Skeletal muscle tissue (tissue), 4 donors: ENCODE results near the gene TRDN. TPM values are rescaled to one million over a fixed set of nuclear protein-coding genes. Genes with fewer than 3 reads are reported as not detected.

Experiments
- H3K27ac ChIP-seq: one replicate; pipeline ENCODE4 v1.7.0; 2013; ENCODE audit warnings: mild to moderate bottlenecking, low read depth, low read length, inconsistent platforms
- H3K27me3 ChIP-seq, 3 donors: one replicate each; pipeline ENCODE4 v1.7.0; 2013; ENCODE audit warnings: low read length in 3 of 3; ENCODE audit not compliant: control insufficient read depth in 3 of 3, insufficient read depth in 3 of 3
- H3K36me3 ChIP-seq, 3 donors: one replicate each; pipeline ENCODE4 v1.7.0; 2013; ENCODE audit warnings: low read length in 3 of 3; ENCODE audit not compliant: control insufficient read depth in 3 of 3, insufficient read depth in 3 of 3
- H3K4me1 ChIP-seq, 3 donors: one replicate each; pipeline ENCODE4 v1.7.0; 2013; ENCODE audit warnings: low read length in 3 of 3, mild to moderate bottlenecking in 3 of 3; ENCODE audit not compliant: control insufficient read depth in 3 of 3, insufficient read depth in 3 of 3
- H3K4me3 ChIP-seq, 3 donors: one replicate each; pipeline ENCODE4 v1.7.0; 2013; ENCODE audit warnings: low read length in 3 of 3
- H3K9ac ChIP-seq, 3 donors: one replicate each; pipeline ENCODE4 v1.7.0; 2013; ENCODE audit warnings: low read length in 3 of 3, mild to moderate bottlenecking in 3 of 3, moderate library complexity in 2 of 3, low read depth in 1 of 3
- H3K9me3 ChIP-seq, 3 donors: one replicate each; pipeline ENCODE4 v1.7.0; 2013; ENCODE audit warnings: low read length in 3 of 3; ENCODE audit not compliant: control insufficient read depth in 3 of 3
- total RNA-seq: library from RNA; depleted of rRNA; stranded (reverse); fragments of >200 nt; gene quantifications from one replicate; pipeline ENCODE4 v1.2.3, GENCODE V29; 2014
- donor health status: Osteomylitis.

Gene TRDN, protein sequence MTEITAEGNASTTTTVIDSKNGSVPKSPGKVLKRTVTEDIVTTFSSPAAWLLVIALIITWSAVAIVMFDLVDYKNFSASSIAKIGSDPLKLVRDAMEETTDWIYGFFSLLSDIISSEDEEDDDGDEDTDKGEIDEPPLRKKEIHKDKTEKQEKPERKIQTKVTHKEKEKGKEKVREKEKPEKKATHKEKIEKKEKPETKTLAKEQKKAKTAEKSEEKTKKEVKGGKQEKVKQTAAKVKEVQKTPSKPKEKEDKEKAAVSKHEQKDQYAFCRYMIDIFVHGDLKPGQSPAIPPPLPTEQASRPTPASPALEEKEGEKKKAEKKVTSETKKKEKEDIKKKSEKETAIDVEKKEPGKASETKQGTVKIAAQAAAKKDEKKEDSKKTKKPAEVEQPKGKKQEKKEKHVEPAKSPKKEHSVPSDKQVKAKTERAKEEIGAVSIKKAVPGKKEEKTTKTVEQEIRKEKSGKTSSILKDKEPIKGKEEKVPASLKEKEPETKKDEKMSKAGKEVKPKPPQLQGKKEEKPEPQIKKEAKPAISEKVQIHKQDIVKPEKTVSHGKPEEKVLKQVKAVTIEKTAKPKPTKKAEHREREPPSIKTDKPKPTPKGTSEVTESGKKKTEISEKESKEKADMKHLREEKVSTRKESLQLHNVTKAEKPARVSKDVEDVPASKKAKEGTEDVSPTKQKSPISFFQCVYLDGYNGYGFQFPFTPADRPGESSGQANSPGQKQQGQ
- 73.1 TPM for total RNA-seq

DNA sequence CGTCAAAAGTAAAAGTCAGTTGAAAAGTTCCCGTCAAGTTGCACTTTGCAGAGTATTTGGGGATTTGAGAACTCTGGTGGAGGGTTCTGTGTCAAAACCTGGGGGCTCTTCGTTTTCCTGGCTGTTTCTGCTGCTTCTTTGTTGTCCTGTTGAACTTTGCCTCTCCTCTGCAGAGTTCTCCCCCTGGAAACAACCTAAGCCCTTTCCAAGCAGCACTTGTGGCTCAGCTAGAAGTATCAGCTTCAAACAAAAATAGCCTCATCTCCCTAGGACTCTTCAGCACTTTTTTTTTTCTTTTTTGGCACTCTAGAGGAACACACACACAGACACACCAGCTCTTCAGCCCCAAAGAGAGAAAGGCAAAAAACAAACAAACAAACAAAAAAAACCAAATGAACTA, at the start of gene TRDN:
Gene TRDN (minus strand): TSS at position 169 of the 400 bp plus-strand sequence. CDS start 175 bp downstream, outside the sequence.
- peak within 1 kb of the TSS; percentile 85 to 99 (median 96) for H3K9ac ChIP-seq
- H3K36me3 ChIP-seq, result no peaks in the 10 kb centered on the region
- H3K27ac ChIP-seq, result peak within 1 kb of the TSS; percentile 98
- no peaks in the 10 kb centered on the region for H3K9me3 ChIP-seq
- peaks cover 7 to 10% (median 10%) of the 10 kb centered on the region in 3 donors for H3K4me1 ChIP-seq
- H3K27me3 ChIP-seq, result no peaks in the 10 kb centered on the region
- peak within 1 kb of the TSS; percentile 75 to 90 (median 78) for H3K4me3 ChIP-seq

DNA sequence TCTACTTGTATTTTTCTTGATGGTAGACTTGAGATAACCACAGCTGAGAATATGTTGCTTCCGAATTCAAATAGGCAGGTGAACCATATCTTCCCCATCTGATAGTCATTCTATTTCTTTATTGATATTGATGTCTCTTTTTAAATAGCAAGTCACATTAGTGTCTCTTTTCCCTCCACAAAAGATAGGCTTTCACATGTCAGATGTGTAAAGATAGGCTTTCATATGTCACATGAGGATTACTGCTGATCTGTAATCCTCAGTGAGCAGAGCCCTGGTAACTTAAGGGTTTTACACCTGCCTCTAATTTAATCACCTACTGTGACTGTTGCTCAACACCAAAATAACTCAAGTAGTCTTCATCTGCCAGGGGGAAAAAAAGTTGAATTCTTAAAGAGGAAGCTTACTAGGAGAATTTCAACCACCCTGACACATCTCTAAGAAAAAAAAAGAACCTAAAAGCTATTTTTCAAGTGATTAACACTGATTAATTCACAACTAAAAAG, 45.3 kb upstream of the TRDN start:
- Histone ChIP-seq H3K27ac (peak overlapping the region; percentile 31), H3K4me1 (peaks cover 0 to 10% (median 8%) of the 10 kb centered on the region in 3 donors), H3K9me3 (no peaks in the 10 kb centered on the region), H3K36me3 (no peaks in the 10 kb centered on the region), H3K4me3 (no peak overlapping the region), H3K27me3 (no peaks in the 10 kb centered on the region), H3K9ac (no peak overlapping the region)

DNA sequence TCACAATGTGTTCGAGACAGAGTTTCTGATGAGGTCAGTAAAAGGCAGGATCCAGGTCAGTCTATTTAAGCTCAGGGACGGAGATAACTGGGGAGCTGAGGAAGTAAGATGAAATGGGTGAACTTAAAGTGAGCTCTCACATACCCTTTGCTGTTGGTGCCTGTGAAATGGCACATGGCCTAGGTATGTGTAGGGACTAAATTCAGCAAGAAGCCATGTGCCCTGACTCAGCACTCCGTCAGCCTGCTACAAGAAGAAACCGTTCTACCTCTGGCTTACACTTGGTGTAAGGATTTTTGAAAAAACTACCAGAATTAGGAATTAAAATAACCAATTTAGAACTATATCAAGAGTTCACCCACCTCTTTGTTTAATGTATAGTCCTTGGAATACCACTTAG, 41.1 kb upstream of the TRDN start:
- Histone ChIP-seq H3K27ac (peak overlapping the region; percentile 48), H3K9ac (peak overlapping the region in 2 of 3 donors; percentile 46 to 47)

DNA sequence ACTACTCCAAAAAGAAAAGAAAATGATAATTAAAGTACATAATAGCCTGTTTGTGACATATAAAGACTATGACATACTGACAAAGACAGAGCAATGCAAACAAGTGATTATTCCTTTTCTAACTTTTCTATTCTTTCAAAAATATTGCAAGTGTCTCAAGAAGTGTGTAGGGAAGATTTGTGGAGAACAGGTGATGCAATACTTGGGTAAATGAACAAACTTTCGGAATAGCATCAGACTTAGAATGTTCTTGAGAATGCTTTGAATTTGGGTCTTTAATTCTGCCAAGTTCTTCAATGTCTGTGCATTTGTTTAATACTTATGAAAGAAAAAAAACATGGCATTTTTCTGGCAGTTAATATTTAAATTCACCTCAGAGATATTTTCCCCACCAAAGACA, 40.0 kb upstream of the TRDN start:
- Histone ChIP-seq H3K36me3 (no peaks in the 10 kb centered on the region), H3K4me1 (peaks cover 0 to 10% (median 8%) of the 10 kb centered on the region in 3 donors), H3K4me3 (no peak overlapping the region), H3K9me3 (no peaks in the 10 kb centered on the region), H3K9ac (no peak overlapping the region), H3K27me3 (no peaks in the 10 kb centered on the region), H3K27ac (no peak overlapping the region)

More for the DNA sequence above, 41.1 kb upstream of the TRDN start:
- Histone ChIP-seq H3K4me1 (peaks cover 0 to 10% (median 8%) of the 10 kb centered on the region in 3 donors), H3K36me3 (no peaks in the 10 kb centered on the region), H3K4me3 (peak overlapping the region in 2 of 3 donors; percentile 18 to 33), H3K9me3 (no peaks in the 10 kb centered on the region), H3K27me3 (no peaks in the 10 kb centered on the region)

DNA sequence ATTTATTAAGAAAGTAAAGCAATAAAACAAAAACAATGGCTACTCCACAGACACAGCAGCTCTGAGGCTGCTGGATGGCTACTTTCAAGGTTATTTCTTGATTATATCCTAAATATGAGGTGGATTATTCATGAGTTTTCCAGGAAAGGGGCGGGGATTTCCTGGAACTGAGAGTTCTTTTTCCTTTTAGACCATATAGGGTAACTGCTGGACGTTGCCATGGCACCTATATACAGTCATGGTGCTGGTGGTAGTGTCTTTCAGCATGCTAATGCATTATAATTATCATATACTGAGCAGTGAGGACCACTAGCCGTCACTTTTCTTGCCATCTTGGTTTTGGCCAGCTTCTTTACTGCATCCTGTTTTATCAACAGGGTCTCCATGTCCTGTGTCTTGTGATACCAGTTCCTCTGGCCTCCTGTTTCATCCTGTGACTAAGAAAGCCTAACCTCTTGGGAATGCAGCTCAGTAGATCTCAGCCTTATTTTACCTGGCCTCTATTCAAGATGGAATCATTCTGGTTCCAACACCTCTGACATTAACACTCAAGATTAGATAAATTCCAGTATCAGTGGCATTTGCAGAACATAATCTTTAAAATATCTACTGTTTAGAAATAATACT, 32.3 kb upstream of the TRDN start:
- Histone ChIP-seq H3K4me1 (no peaks in the 10 kb centered on the region), H3K9me3 (no peaks in the 10 kb centered on the region), H3K27me3 (no peaks in the 10 kb centered on the region), H3K9ac (no peak overlapping the region), H3K27ac (no peak overlapping the region), H3K36me3 (no peaks in the 10 kb centered on the region), H3K4me3 (no peak overlapping the region)

DNA sequence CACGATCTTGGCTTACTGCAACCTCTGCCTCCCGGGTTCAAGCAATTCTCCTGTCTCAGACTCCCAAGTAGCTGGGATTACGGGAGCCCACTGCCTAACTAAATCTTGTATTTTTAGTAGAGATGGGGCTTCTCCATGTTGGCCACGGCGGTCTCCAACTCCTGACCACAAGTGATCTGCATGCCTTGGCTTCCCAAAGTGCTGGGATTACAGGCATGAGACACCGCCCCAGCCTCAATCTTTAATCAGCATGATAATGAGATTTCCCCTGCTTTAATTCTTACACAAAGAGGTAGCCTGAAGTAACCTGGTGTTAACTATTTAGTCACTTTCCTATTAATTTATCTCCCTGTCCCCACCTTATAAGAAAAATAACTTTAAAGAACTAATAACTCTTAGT, 31.3 kb upstream of the TRDN start:
- Histone ChIP-seq H3K36me3 (no peaks in the 10 kb centered on the region), H3K4me1 (no peaks in the 10 kb centered on the region), H3K4me3 (no peak overlapping the region), H3K9ac (no peak overlapping the region), H3K27ac (no peak overlapping the region), H3K27me3 (no peaks in the 10 kb centered on the region), H3K9me3 (no peaks in the 10 kb centered on the region)

DNA sequence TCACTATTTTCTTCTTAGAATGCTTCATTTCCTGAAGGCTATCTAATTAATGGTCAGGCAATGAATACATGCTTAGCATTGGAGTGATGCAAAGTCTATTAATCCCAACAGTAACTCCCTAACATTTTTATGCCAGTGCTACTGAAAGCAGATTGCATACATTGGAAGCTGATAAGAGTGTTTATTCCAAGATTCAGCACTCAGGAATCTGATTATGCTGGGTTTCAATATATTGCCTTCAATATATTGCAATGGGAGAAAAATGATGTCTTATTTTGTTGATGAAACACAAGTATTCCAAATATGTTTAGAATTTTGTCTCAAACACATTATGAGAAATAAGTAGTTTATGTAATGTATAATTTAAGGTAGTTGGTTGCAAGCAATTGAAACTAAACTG, 26.7 kb upstream of the TRDN start:
- no peaks in the 10 kb centered on the region for H3K36me3 ChIP-seq
- H3K9ac ChIP-seq, result no peak overlapping the region
- peaks cover 8 to 13% (median 11%) of the 10 kb centered on the region in 3 donors for H3K4me1 ChIP-seq
- H3K27ac ChIP-seq, result no peak overlapping the region
- H3K4me3 ChIP-seq, result no peak overlapping the region
- H3K27me3 ChIP-seq, result no peaks in the 10 kb centered on the region
- H3K9me3 ChIP-seq, result no peaks in the 10 kb centered on the region

DNA sequence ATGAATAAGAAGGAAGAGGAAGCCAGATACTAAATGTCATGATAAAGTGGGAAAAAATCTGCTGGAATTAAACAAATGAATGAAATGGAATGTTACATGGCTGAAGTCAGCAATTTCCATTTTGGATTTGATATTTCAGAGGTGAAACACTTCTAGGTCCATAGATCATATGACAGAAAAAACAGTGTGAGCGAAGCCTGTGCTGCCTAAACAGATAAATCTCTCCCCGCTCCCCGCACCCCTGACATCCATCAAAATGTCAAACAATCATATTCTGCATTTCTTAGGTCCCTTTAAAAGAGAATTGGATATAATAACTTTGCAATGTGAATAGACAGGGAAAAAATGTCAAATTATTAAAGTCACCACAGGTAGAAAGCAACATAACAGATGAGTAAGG, 26.0 kb upstream of the TRDN start:
- peak overlapping the region; percentile 67 for H3K27ac ChIP-seq
- no peaks in the 10 kb centered on the region for H3K36me3 ChIP-seq

DNA sequence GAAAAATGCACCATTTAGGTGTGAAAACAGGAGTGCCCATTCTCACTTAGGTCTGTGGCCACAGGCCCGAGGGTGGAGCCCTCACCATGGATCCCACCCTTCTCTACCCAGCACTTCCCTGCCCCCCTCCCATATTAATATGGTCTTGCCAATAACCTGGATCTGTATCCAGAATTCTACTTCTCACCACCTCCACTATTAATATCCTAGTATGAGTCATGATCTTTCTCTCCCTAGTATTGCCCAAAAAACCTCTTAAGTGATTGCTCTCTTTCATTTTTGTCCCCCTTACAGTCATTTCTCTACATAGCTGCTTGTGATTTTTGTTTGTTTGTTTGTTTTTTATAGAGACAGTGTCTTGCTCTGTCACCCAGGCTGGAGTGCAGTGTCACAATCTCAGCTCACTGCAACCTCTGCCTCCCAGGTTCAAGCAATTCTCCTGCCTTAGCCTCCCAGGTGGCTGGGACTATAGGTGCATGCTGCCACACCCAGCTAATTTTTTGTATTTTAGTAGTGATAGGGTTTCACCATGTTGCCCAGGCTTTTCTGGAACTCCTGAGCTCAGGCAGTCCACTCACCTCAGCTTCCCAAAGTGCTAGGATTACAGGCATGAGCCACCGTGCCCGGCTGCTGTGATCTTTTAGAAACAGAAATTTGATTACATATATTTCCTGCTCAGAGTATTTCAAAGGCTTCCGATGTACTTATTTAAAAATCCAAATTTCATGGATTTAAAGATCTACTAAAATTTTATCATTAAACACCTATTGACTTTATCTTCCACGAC, 24.5 kb upstream of the TRDN start:
- peaks cover 8 to 18% (median 11%) of the 10 kb centered on the region in 3 donors for H3K4me1 ChIP-seq
- no peaks in the 10 kb centered on the region for H3K27me3 ChIP-seq
- H3K9me3 ChIP-seq, result no peaks in the 10 kb centered on the region
- peak overlapping the region in 2 of 3 donors; percentile 4 to 15 for H3K9ac ChIP-seq
- H3K27ac ChIP-seq, result peak overlapping the region; percentile 67
- no peaks in the 10 kb centered on the region for H3K36me3 ChIP-seq
- no peak overlapping the region for H3K4me3 ChIP-seq

More for the DNA sequence above, 26.0 kb upstream of the TRDN start:
- H3K4me3 ChIP-seq, result no peak overlapping the region
- peaks cover 8 to 13% (median 11%) of the 10 kb centered on the region in 3 donors for H3K4me1 ChIP-seq
- H3K9me3 ChIP-seq, result no peaks in the 10 kb centered on the region
- no peaks in the 10 kb centered on the region for H3K27me3 ChIP-seq
- H3K9ac ChIP-seq, result peak overlapping the region in 1 of 3 donors; percentile 25
